NCI-H226 (cell line): ENCODE results near the gene SP8.
A peak's percentile ranks its signal among the peaks of the same experiment; 100 is the strongest.
"Not testable (repeated sequence)": the region's sequence is repeated elsewhere in the genome, so short reads cannot be mapped to it uniquely, and the experiment has no call there.

ENCODE experiments used
- DNase-seq: peaks from one replicate; pipeline ENCODE4 v3.0.0-alpha.2; 2015

Gene SP8

GRCh38 chr7:20786779-20787659 is at the start of gene SP8:
TSS of gene SP8 (minus strand) at chr7:20786886. CDS start at chr7:20786798, 88 bp downstream.
- DNase-seq = no peak

DNA sequence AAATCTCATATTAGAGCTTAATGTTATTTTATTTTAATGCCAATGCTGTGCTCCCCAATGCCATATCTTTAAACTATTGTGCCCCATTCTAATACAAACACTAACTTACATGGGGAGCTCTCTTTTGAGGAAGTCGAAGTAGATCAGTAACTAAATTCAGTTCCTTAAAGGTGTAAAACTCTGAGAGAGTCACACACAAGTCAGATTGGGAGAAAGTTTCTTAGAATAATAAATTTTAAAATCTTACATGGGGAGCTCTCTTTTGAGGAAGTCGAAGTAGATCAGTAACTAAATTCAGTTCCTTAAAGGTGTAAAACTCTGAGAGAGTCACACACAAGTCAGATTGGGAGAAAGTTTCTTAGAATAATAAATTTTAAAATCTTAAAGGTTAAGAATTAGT is 49.7 kb upstream of the SP8 start:
- not testable (repeated sequence) for DNase-seq

DNA sequence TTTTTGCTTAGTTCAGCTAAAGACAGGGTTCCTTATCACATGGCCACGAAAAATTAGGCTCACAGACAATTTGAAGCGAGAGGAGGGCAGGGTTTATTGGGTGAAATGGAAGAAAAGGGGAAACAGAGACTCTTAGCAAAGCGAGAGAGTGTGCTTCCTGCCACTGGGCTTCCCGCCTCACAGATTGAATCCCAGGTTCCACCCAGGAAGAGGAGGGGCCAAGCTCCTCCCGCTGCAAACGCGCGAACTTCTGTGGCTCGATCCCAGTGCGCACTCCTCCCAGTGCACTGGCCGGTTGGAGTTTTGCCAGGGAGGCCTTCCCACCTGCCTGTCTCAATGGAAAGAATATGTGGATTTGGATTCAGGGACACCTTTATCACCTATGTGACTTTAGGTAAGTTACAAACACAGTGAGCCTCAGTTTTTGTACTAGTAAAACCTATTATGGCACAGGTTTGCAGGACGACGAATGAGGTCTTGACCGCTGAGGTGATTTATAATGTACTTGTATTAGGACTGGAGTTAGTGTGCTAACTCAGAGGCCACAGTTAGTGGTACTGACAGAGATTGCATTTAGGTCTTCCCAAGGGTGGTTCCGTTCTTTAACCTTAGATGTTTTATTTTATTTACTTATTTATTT is 48.5 kb upstream of the SP8 start:
- no peak for DNase-seq

GRCh38 chr7:20834656-20835055 is 48.0 kb upstream of the SP8 start:
- no peak for DNase-seq

DNA sequence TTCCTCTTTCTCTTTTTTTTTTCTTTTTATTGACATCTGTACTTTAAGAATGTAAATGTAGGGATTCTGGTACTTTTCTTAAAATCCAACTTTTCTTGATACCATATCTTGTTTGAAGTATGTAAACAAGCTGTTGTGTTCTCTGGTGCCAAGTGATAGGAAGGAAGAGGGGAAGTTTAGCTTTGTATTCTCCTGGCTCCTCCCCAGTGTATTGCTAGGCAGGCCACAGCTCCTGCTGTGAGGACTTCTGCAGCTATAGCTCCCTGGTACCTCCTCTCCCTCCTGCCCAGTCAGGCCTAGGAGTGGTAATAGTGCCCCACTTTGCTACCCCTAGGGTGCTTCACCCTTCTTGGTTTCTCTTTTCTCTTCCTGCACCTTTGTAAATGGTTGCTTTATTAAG is 45.3 kb upstream of the SP8 start:
- DNase-seq = no peak

- DNase-seq = no peak
Observed at GRCh38 chr7:20831451-20831850, 44.8 kb upstream of the SP8 start.

DNA sequence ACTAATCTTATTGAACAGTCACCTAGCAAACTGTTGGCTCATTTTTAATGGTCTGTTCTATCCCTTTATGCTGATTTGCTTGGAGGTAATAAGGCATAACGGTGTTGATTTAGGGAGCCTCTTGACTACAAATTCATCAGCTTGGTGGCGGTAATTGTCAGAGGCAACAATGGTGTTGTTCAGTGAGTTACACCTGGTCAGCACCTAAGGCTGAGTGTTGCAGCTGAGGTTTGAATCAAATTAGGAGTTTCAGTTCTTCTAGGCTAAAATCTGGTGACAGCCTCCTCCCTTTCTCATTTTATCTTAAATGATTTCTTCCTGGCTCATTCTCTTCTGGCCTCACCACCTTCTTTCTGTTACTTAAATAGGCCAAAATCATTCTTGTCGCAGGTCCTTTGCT is 42.3 kb upstream of the SP8 start:
- DNase-seq = no peak

- DNase-seq = no peak
Observed at GRCh38 chr7:20827172-20827571, 40.5 kb upstream of the SP8 start.

GRCh38 chr7:20826243-20826642 is 39.6 kb upstream of the SP8 start:
- no peak for DNase-seq

GRCh38 chr7:20825555-20825954 is 38.9 kb upstream of the SP8 start:
- DNase-seq = no peak

- DNase-seq = not testable (repeated sequence)
Observed at GRCh38 chr7:20821390-20821789, 34.7 kb upstream of the SP8 start.

DNA sequence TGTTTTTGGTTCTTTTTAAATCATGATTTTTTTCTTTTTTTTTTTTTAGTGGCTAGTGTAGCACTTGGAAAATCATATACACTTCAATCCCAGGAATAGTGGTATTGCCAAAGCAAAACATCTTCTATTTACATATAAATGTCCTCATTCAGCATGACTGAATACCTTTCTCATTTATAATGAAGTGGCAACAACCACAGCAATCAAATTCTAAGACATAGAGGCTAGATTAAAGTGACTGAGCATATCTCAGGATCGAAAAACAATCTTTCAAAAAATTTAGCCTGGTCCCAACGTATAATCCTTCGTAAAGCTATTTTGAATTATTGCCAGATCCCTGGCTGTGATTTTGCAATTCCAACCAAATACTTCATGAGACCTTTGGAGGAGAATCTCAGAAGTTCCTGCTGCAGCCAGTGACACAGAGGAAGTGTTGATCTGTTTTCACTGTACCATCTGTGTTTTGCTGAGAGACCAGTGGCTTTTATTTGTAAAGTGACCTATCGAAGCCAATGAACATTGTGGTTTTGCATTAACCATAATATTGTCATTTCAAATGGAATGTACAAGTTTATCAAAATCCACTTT is 29.8 kb upstream of the SP8 start:
- DNase-seq = no peak

- no peak for DNase-seq
Observed at GRCh38 chr7:20804345-20804744, 17.7 kb upstream of the SP8 start.

DNA sequence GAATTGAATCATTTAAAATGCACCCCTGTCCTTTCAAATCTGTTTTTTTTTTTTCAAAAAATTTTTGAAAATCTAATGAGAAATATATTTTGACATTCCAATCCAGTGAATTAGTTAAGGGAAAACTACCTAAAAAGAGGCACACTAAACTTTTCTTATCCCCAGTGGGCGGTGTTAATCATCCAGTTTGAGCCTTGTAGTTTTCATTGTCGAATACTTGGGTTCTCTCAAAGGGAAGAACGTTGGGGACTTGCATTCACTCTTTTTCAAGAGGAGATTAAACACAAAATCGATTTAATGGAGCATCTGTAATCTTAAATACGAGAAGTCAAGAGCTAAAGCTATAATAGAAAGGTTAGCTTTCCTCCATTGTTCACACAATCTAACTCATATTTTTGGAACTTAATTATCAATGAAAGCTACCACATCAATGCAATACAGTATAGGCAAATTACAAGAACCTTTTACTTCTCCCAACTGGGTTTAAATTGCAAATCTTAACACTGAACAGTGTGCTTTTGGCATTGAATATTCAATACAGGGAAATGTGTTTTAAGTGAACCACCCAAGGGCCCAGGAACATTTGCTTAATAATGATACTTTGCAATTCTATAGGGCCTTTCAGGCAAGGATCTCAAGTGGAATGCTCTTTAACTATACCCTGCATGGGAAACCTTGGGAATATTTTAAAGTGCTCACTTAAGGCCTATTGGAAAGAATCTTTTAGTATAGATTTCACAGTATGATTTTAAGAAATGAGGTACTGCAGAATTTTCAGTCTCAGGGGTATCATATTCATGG is 13.1 kb upstream of the SP8 start:
- DNase-seq = no peak

DNA sequence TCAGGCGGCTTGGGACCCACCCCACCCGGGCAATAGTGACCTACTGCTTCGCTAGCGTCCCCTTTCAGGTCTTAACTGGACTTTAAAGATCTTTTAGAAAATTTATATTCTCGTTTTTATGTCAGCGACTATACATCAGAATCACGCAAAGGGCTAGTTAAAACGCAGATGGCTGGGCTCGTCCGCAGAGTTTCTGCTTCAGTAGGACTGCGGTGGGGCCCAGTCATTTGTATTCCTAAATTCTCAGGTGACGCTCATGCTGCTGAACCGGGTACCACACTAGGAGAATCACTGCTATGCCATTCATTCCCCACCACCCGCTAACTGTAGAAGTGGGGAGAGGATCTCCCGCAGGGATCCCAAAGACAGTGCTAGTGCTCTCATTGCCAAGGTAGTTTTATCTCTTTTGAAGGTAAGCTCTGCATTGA is 12.0 kb upstream of the SP8 start:
- no peak for DNase-seq

- peak; percentile 84 for DNase-seq
Observed at GRCh38 chr7:20798081-20798693, 11.5 kb upstream of the SP8 start.

DNA sequence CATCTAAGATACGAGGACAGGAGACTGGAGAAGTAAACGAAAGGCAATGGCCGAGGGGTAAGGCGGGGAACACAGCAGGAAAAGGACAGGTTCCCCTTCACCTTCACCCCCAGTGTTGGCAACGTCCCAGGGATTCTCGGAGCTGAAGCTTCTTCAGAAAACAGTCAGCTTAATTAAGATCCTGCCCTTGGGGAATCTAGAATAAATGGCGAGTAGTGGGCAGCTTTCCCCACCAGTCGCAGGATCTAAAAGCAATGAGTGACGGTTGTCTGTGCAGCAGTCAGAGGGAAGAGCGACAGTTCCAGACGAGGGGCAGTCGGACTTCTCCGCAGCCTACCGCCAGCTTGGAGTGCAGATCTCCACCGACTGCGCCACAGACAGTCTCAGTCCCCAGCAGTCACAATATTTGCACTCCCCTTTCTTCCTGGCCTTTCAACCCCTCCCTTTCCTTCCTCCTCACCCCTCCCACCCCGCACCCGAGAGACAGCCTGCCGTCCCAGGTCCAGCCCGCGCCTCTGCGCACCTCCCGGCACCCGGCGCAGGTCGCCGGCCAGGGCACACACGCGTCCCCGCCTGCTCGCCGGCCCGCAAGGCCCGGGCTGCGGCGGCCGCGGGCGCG is 10.9 kb upstream of the SP8 start:
- no peak for DNase-seq

DNA sequence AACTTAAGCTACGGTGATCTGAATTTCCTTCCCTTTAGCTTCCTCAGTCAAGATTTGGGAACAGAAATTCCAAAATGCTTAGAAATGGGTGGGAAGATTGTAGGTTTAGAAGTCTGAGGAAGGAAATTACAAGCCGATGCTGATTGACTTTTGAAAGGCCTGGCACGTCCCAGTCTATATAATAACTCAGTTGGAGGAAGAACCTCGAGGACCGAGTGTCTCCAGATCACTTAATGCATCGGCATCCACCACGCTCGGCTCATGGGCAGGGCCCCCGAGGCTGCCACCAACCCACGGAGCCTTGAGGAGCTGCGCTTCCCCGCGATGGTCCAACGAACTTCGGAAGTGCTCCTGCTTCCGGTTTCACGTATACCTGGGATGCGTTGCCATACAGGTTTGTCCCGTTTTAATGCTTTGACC is 10.4 kb upstream of the SP8 start:
- DNase-seq = no peak

DNA sequence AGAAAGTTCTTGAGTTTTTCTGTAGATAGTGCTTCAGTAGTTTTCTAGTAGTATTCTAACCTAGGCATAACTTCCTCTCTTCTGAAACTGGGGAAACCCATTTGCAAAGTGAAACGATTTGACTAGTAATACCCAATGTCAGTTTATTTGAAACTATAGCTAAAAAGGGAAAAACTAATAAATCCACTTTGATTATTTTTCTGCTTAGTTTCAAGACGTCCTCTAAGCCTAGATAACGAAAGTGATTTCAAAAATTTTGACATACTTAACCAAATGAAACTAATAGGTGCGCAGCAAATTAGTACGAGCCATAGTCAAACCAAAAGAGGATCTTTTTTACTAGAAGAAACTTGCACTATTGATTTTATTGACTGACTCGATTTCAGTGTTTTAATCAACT is 9.8 kb upstream of the SP8 start:
- no peak for DNase-seq

DNA sequence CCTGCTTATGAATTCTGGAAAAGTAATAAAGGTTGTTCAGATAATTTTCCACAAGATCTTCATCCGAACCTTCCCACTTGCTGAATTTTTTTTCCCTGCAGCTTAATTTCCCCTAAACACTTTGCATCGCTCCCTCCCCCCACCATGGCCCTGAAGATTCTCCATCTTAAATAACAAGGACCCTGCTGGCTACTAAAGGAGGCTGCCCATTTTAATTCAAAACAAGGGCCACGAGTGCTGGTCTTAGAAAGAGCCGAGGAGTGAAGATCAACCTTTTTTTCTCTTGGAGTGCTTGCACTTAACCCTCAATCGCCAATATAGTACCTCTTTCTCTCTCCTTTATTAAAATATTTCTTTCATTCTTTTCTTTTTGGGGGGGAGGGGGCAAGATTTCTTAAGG is 9.2 kb upstream of the SP8 start:
- no peak for DNase-seq

DNA sequence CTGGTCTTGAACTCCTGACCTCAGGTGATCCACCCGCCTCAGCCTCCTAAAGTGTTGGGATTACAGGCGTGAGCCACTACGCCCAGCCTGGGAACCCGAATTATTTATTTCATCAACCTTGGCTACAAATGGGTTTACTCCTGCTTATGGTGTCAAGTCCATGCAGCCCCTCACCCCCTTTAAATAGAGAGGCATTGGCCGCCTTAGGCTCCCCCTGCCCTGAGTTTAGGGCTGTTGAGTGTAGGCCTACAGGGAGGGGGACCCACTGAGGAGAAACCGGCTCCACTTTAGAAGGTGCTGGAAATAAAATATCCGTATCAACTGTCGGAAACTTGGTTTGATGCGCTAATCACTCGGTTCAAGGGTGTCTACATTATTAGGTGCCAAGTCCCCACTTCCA is 8.7 kb upstream of the SP8 start:
- no peak for DNase-seq

GRCh38 chr7:20794676-20795075 is 8.0 kb upstream of the SP8 start:
- no peak for DNase-seq
